GM18951 (cell line): ENCODE results near the gene SERPINI1.
"Not testable (repeated sequence)": the region's sequence is repeated elsewhere in the genome, so short reads cannot be mapped to it uniquely, and the experiment has no call there.

Source experiments
- POLR2A ChIP-seq: IDR thresholded peaks from 4 replicates; pipeline ENCODE4 v1.6.1; 2011; ENCODE audit warnings: mild to moderate bottlenecking; ENCODE audit not compliant: insufficient read length, insufficient read depth; ENCODE audit errors: extremely low read depth
- in situ Hi-C: fragments of 300-500 bp; cut with MboI; formaldehyde crosslinking; loops from one replicate; pipeline ENCODE4 v1.12.0; 2022; ENCODE audit warnings: low sequenced_read_pairs, mixed read lengths, inconsistent platforms; ENCODE audit not compliant: unreplicated experiment

SERPINI1 gene

DNA sequence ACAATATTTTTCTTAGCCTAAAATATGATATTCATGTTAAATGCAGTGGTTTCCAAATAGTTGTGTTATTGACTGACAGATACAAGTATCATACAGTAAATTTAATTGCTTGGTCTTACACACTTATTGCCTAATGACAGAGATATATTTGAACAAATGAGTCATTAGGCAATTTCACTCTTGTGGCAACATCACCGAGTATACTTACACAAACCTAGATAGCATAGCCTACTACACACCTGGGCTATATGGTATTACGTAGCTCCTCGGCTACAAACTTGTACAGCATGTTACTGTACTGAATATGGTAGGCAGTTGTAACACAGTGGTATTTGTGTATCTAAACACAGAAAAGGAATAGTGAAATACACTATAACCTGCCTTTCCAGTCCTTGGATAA, 50.3 kb downstream of the SERPINI1 start:
- TF ChIP-seq POLR2A, result no peak
- in situ Hi-C loops, result no loop called here

DNA sequence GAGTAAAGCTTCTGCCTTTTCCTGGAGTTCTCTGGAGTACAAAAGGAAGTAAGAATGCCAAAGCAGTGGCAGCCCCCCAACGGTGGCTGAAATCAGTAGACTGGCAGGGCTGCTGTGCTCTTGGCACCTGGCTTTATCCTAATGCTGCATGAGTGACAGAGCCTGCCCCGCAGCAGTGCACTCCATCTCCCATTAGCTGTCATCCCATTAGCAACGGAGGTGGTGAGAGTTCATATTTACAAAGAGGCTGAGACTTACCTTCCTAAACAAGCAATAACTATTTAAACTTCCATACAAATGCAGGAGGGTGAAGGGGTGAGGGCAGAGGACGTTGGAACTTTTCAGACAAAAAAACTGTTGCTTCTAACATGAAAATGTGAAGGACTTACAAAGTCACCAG, 51.9 kb downstream of the SERPINI1 start:
- in situ Hi-C loops, result no loop called here
- TF ChIP-seq POLR2A, result no peak

DNA sequence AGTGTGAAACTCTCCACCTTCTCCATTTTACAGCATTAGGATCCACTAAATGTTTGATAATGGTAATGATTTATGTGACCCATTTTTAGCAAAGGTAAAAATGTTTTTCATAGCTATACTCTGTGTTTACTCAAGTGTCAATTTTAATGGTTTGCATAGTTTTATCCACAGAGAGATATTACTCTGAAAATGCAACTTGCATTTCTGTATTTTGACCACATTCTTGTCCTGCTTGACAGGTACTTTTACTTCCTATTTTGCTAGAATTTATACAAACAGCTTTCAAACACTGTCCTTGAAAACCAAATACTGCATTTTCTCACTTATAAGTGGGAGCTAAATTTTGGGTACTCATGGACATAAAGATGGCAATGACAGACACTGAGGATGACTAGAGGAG, 62.9 kb downstream of the SERPINI1 start:
- no peak for TF ChIP-seq POLR2A

DNA sequence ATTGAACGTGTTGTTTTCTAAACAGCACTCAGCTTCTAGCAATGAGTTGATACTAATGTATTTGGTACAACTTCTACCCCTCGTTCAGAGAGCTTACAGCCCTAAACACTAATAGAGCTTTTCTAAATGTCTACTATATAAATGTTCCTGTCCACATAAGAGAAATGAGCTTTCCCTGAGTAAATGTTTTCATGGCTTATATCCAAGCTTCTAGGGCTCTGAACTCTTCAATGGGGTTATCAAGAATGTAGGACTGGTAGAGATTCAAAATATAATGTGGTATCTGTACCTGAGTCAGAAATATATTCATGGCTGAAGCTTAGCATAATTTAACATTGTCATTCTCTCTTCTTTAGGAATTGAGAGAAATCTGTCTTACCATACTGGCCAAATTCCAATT, 73.4 kb downstream of the SERPINI1 start:
- TF ChIP-seq POLR2A, result no peak
- in situ Hi-C loops, result no loop called here

More for the DNA sequence above, 62.9 kb downstream of the SERPINI1 start:
- in situ Hi-C loops, result no loop called here

DNA sequence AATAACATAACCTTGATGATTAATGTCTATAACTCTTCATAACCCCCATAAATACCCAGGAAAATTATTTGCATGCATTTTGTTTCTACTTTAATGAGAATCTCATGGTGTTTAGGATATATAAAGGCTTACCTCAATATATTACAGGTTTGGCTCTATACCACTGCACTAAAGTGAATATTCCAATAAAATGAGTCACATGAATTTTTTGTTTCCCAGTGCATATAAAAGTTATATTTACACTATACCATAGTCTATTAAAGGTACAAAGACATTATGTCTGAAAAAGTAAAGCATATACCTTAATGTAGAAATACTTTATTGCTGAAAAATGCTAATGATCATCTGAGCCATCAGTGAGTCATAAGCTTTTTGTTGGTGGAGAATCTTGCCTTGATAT, 74.7 kb downstream of the SERPINI1 start:
- no peak for TF ChIP-seq POLR2A
- in situ Hi-C loops, result no loop called here

DNA sequence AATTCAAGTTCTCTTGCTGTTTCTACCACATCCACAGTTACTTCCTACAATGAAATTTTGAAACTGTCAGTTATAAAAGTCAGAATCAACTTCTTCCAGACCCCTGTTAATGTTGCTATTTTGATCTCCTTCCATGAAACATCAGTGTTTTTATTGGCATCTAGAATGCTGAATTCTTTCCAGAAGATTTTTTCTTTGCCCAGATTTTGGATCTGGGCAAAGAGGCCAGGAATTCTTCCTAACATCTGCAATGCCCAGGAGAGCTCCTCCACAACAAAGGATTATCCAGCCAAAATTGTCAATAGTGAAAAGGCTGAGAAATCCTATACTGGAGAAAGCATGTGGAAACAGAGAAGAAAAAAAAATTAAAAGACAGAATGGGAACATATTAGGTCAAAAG, 75.5 kb downstream of the SERPINI1 start:
- TF ChIP-seq POLR2A, result no peak
- in situ Hi-C loops, result no loop called here

DNA sequence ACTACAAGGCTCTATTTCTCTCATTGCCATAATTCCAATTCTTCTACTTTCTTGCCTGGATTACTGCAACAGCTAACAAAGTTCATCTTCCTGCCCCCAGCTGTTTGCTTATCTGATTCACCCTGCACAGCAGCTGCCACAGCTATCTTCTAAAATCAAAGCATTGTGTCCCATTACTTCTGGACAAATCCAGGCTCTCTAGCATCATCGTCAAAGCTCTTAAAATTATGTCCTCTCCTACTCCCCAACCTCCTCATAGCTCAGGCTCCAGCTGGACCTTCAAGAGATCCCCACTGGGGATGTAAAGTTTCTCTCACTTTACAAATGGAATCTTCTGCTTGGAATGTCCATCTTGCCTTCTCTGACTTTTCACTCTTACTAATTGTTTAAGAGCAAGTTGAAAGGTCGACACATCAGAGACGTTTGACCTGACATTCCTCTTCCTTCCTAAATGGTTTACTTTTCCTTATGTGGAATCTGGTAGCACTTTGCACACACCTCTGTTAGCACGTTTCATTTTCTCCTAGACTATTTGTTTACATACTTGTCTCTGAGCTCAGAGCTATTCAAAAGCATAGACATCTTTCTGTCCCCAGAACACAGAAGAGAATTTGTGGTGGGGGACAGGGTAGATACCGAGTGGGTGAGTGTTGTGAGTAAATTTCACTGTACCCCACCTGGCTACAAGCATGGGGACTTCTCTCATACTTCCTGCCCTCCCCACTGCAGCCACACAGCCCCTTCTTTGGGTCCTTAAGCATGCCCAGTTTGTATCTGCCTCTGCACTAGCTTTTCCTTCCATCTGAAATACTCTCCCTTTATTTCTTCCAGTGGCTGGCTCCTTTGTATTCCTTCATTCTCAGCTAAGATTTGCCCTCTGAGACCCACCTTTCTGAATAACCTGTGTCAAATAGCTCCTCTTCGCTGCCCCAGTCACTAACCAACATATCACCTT, 77.9 kb downstream of the SERPINI1 start:
- no peak for TF ChIP-seq POLR2A
- in situ Hi-C loops, result no loop called here

DNA sequence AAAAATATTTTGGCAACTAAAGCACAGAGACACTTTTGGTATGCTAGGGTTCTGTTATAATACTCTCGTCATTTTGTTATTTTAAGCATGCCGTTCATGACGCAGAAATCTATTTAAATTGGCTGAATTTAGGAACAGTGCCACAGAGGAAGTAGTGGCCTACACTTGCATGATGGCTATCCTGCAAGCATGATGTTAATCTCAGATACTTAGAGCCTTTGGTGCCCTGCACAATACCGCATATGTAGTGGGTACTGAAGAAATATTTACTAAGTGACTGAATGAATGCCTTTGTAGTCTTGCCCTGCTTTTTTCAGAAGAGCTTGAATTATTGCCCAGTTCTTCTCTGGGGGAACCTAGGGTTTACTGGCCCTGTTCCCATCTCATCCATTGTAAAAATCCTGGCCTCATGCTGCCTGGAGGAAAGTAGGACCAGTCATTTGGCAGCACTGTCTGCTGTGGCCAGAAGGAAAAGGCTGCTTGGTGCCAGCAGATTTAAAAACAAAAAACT, 79.0 kb downstream of the SERPINI1 start:
- no peak for TF ChIP-seq POLR2A
- in situ Hi-C loops, result no loop called here

DNA sequence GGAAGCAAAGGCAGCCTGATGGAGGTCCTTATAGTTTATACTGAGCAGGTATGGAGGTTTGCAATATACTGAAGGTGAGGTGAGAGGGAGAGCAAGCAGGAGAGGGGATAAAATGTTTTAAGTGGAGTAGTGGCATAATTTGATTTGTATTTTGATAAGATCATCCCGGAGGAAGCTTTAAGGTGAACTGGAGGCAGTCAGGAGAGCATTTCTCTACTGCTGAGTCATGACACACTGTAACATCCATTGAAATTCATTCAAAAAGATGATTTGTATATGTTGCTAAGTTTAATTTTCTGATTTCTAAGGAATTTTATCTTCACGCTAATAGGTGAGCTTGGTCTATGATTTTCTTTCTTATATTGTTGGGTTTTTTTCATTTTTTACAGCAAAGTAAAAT, 81.4 kb downstream of the SERPINI1 start:
- TF ChIP-seq POLR2A, result no peak
- in situ Hi-C loops, result no loop called here

DNA sequence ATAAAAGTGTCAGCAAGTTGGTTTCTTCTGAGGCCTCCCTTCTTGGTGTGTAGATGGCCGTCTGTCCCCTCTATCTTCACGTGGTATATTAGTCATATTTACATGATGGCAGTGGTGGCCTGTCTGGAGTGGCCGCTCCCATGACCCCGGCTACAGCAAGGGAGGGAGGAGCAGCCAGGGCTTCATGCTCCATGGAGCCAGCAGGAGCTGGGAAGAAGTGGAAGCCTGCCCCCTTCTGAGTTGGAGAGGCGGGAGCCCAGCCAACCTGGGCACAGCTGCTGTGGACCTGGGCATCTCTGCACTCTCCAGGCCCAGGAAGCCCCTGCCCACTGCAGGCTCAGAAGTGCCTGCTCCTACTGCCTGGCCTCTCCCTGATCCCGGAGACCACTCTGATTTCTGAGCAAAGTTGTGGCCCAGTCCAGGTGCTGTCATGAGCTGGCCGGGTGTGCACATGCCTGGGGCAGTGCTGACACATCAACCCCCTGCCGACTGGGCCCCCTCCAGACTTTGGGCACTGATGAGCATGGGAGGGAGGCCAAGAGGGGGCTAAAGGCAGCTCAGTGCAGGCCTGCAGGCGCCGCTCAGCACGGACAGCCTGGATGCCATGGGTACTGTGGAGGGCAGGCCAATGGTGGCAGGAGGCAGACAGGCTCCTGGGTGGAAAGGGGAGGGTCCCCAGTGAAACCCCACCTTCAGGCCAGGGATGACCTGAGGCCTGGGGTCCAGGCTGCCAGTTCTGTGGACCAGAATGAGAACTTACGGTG, 84.8 kb downstream of the SERPINI1 start:
- in situ Hi-C loops, result no loop called here

DNA sequence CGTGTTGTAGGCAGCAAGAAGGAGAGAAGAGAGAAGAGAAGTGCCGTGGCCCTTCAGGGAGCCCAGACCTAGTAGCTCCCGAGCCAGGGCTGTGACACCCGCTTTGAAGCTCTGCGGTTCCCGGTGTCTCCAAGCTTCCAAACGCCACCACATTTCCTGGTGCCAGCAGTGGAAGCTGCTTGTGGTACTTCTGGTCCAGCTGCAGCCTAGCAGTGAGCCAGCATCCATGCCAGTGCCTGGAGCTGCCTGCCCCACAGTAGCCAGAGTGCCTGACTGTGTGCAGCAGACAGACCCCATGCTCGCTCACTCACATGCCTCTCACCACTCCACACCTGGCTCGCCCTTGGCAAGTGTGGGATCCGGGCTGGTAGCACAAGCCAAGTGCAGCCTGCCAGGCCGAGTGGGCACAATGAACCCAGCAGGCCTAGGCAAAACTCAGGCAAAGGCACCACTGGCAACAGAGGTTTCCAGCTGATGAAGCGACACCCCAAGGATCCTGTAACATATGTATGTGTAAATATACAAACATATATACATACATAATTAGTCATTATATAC, 85.8 kb downstream of the SERPINI1 start:
- in situ Hi-C loops, result no loop called here

More for the DNA sequence above, 84.8 kb downstream of the SERPINI1 start:
- TF ChIP-seq POLR2A, result no peak

DNA sequence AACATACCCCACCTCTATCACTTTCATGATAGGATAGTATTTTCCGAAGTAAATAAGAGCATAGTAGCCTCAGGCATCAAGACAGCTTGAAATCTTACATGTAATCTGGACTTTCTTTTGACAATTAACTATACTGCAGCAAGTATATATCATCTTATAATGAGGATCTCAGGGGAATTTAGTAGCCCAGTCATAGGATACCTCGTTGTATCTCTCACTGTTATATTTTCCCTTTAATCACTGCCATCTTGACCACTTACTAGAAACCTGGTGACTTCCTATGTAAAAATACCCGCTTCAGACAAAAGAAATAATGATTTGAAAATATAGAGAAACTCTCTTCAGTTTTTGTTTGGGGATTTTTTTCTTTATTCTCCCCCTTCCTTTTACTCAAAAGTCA, 88.2 kb downstream of the SERPINI1 start:
- in situ Hi-C loops, result no loop called here
- TF ChIP-seq POLR2A, result no peak

More for the DNA sequence above, 85.8 kb downstream of the SERPINI1 start:
- no peak for TF ChIP-seq POLR2A

DNA sequence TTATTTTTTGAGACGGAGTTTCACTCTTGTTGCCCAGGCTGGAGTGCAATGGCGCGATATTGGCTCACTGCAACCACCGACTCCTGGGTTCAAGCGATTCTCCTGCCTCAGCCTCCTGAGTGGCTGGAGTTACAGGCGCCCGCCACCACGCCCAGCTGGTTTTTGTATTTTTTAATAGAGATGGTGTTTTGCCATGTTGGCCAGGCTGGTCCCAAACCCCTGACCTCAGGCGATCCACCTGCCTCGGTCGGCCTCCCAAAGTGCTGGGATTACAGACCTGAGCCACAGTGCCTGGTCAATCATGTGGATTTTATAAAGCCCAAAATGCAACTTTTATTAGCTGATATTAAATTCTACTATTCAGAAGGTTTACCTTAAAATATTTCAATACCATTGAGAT, 92.1 kb downstream of the SERPINI1 start:
- in situ Hi-C loops, result not testable (repeated sequence)

DNA sequence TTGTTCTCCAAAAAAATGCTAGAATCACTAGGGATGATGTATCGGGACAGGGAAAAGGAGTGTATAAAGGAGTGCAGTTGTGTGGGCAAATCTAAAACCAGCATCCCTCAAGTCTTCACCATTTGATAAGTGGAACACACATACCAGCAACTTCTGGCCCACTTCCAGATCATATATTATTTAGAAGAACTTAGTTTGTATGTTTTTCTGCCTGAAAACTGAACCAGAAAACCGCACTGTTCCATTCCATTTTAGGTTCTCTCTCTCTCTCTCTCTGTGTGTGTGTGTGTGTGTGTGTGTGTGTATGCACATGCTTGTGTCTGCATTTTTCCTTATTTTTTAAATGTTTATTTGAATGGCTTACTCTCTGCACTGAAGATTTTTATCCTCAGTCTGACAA, 93.5 kb downstream of the SERPINI1 start:
- TF ChIP-seq POLR2A, result no peak
- in situ Hi-C loops, result no loop called here

DNA sequence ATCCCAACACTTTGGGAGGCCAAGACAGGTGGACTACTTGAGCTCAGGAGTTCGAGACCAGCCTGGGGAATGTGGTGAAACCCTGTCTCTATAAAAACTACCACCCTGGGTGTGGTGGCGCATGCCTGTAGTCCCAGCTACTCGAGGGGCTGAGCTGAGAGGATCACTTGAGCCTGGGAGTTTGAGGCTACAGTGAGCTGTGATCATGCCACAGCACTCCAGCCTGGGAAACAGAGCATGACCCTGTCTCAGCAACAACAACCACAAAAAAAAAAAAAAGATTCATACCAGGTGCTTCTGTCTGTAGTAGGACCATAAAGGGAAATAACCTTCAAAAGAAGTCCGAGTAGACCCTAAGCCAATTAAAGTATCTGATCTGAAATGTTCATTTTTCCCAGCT, 94.5 kb downstream of the SERPINI1 start:
- in situ Hi-C loops, result no loop called here
- TF ChIP-seq POLR2A, result no peak
